ENCODE measurements around the gene AKT3.

AKT3 gene

GRCh38 chr1:243490748-243491686, 359.0 kb downstream of the AKT3 start:
- no peaks in the 10 kb centered on the region for H3K9me3 Mint-ChIP-seq
- H3K27ac Mint-ChIP-seq = no peak overlapping the region
- no peak overlapping the region for H3K4me3 Mint-ChIP-seq
- H3K4me1 Mint-ChIP-seq = peaks cover 2% of the 10 kb centered on the region
- H3K27me3 Mint-ChIP-seq = no peaks in the 10 kb centered on the region
- H3K36me3 Mint-ChIP-seq = no peaks in the 10 kb centered on the region

- Mint-ChIP-seq H3K27me3 (no peaks in the 10 kb centered on the region), H3K4me1 (no peaks in the 10 kb centered on the region), H3K9me3 (no peaks in the 10 kb centered on the region), H3K36me3 (no peaks in the 10 kb centered on the region), H3K27ac (no peak overlapping the region), H3K4me3 (no peak overlapping the region)
These were observed 360.1 kb downstream of the AKT3 start for GRCh38 chr1:243489681-243490546.

DNA sequence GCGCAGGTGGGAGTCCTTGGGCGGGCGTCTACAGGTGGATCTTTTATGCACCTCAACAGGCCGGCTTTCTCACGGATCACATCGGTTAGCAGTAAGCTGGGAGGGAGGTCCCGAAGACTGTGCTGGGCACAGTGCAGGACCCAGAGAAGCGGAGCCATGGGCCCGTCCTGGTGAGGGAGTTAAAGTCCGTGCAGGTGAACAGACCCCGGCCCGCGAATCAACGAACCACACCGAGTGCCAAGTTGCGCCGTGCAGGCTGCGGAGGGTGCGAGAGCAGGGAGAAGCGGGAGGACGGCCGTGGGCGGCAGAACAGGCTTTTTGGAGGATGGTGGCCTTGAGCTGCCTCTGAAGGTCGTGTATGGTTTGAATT, 360.9 kb downstream of the AKT3 start:
- Mint-ChIP-seq H3K36me3 (no peaks in the 10 kb centered on the region), H3K4me3 (no peak overlapping the region), H3K4me1 (peaks cover 2% of the 10 kb centered on the region), H3K27me3 (no peaks in the 10 kb centered on the region), H3K27ac (no peak overlapping the region), H3K9me3 (no peaks in the 10 kb centered on the region)

GRCh38 chr1:243488459-243489157, 361.4 kb downstream of the AKT3 start:
- Mint-ChIP-seq H3K4me3 (no peak overlapping the region), H3K4me1 (peaks cover 7% of the 10 kb centered on the region), H3K36me3 (no peaks in the 10 kb centered on the region), H3K9me3 (no peaks in the 10 kb centered on the region), H3K27me3 (no peaks in the 10 kb centered on the region), H3K27ac (no peak overlapping the region)

GRCh38 chr1:243487649-243488227, 362.3 kb downstream of the AKT3 start:
- Mint-ChIP-seq H3K4me3 (no peak overlapping the region), H3K4me1 (peaks cover 10% of the 10 kb centered on the region), H3K27me3 (no peaks in the 10 kb centered on the region), H3K9me3 (no peaks in the 10 kb centered on the region), H3K27ac (no peak overlapping the region), H3K36me3 (no peaks in the 10 kb centered on the region)

- Mint-ChIP-seq H3K27ac (no peak overlapping the region), H3K27me3 (no peaks in the 10 kb centered on the region), H3K36me3 (no peaks in the 10 kb centered on the region), H3K4me3 (no peak overlapping the region), H3K9me3 (no peaks in the 10 kb centered on the region), H3K4me1 (peaks cover 16% of the 10 kb centered on the region)
These were observed 362.9 kb downstream of the AKT3 start for GRCh38 chr1:243487036-243487648.

DNA sequence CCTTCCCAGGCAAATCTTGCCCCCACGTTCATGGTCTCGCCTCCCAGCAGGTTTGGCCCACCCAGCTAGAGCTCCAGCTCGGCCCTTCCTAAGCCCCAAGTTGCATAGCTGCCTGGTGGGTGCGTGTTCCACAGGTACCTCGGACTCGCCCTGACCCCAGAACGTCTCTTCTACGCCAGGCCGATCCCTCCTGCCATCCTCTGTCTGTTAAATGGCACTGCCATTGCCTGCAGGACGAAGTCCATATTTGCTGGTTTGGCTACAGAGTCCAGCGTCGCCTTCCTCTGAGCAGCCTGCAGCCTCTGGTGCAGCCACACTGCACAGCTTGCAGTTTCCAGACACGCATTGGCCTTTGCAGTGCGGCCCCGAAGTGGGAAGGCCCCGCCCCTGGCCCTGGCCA, 366.1 kb downstream of the AKT3 start:
- no peaks in the 10 kb centered on the region for H3K9me3 Mint-ChIP-seq
- H3K36me3 Mint-ChIP-seq = no peaks in the 10 kb centered on the region
- H3K27ac Mint-ChIP-seq = no peak overlapping the region
- H3K4me3 Mint-ChIP-seq = peak overlapping the region; percentile 77
- H3K27me3 Mint-ChIP-seq = no peaks in the 10 kb centered on the region
- H3K4me1 Mint-ChIP-seq = peaks cover 28% of the 10 kb centered on the region

GRCh38 chr1:243483071-243483771, 366.8 kb downstream of the AKT3 start:
- no peaks in the 10 kb centered on the region for H3K36me3 Mint-ChIP-seq

DNA sequence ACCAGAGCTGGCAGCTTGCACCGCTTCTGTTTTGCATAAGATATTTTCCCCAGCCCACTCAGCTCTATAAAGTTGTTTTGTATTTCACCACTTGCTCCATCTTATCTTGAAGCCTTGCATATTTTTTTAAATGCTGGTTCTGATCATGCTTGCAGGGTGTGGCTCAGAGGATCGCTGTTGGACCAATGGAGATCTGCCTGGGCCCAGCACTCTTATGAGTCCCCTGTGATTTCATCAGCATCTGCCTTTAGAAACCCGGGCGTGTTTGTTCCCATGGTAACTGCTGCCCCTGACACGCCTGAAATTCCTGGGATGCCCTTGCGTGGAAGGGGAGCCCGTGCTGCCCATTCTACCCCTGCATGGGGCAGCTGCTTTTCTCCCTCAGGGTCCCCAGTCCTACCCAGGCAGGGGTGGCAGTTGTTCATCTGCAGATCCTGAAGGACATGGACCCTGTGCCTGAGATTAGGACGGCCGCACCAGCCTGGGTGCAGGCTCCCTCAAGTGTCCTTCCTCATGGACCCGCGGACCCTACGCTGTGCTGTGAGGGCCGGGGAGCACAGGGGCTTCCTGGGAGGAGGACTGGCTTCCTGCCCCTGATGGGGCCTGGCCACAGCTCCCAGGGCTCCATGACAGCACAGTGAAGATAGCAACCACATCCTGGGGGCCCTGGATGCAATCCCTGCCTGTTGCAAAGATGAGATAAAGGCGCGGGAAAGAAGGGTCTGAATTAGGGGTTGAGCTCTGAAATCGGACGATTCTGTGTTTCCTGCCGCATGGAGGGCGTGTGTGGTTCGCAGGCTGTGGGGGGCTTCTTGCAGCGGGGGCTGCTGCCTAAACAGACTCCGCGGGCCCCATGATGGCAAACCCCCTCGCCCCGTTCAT, 367.7 kb downstream of the AKT3 start:
- Mint-ChIP-seq H3K27me3 (no peaks in the 10 kb centered on the region), H3K27ac (no peak overlapping the region), H3K9me3 (no peaks in the 10 kb centered on the region), H3K36me3 (peaks cover 1% of the 10 kb centered on the region), H3K4me3 (peak overlapping the region; percentile 84), H3K4me1 (peaks cover 28% of the 10 kb centered on the region)

More at GRCh38 chr1:243483071-243483771, 366.8 kb downstream of the AKT3 start:
- peak overlapping the region; percentile 84 for H3K4me3 Mint-ChIP-seq
- H3K27me3 Mint-ChIP-seq = no peaks in the 10 kb centered on the region
- H3K4me1 Mint-ChIP-seq = peaks cover 28% of the 10 kb centered on the region
- no peak overlapping the region for H3K27ac Mint-ChIP-seq
- H3K9me3 Mint-ChIP-seq = no peaks in the 10 kb centered on the region

DNA sequence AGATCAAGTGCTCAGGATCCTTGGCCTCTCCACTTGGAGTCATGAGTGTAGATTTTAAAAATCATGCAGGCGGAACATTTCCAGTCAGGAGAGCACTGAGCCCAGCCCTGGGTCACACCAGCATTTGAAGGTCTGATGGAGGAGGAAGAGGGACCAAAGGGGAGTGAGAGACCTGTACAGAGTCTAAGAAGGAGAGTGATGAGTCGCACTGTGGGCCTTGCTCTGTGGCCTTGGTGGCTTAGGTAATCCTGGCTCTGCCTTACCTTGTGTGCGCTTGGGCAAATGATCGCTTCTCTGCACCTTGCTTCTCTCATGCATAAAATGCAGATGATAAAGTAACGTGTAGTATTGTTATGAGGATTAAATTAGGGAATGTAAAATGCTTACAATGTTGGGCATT, 368.9 kb downstream of the AKT3 start:
- H3K9me3 Mint-ChIP-seq = no peaks in the 10 kb centered on the region
- peak overlapping the region; percentile 6 for H3K4me3 Mint-ChIP-seq
- H3K36me3 Mint-ChIP-seq = peaks cover 8% of the 10 kb centered on the region
- no peaks in the 10 kb centered on the region for H3K27me3 Mint-ChIP-seq
- H3K27ac Mint-ChIP-seq = no peak overlapping the region
- H3K4me1 Mint-ChIP-seq = peaks cover 28% of the 10 kb centered on the region

DNA sequence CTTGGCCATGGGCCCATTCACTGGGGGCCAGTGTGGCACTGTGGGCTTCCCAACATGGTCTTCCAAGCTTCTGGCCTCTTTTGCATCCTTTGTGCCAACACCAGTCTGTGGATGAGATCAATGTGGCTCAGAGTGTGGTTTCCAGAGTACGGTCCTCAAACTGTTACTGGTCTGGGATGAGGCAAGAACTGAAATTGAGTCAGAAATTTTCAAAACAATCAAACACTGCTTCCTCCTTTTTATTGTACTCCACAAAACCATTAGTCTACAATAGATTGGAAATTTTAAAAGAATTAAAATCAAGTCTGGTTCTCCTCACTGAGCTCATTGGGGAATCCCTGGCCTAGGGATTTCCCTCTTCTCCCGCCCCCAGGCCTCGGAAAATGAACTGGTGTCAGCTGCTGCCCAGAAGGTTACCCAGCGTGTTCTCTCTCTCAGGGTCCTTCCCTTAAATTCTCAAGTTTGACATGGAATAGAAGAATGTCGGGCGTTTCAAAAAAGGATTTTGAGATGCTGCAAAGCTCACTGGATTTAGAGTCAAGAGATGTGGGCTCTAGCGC, 372.2 kb downstream of the AKT3 start:
- H3K9me3 Mint-ChIP-seq = no peaks in the 10 kb centered on the region
- H3K4me1 Mint-ChIP-seq = peaks cover 28% of the 10 kb centered on the region
- H3K27ac Mint-ChIP-seq = no peak overlapping the region
- H3K27me3 Mint-ChIP-seq = no peaks in the 10 kb centered on the region
- H3K36me3 Mint-ChIP-seq = peaks cover 12% of the 10 kb centered on the region
- H3K4me3 Mint-ChIP-seq = no peak overlapping the region

- H3K9me3 Mint-ChIP-seq = no peaks in the 10 kb centered on the region
- H3K36me3 Mint-ChIP-seq = peaks cover 12% of the 10 kb centered on the region
- H3K4me3 Mint-ChIP-seq = no peak overlapping the region
- no peak overlapping the region for H3K27ac Mint-ChIP-seq
- no peaks in the 10 kb centered on the region for H3K27me3 Mint-ChIP-seq
- peaks cover 11% of the 10 kb centered on the region for H3K4me1 Mint-ChIP-seq
These were observed 374.1 kb downstream of the AKT3 start for GRCh38 chr1:243475966-243476365.

DNA sequence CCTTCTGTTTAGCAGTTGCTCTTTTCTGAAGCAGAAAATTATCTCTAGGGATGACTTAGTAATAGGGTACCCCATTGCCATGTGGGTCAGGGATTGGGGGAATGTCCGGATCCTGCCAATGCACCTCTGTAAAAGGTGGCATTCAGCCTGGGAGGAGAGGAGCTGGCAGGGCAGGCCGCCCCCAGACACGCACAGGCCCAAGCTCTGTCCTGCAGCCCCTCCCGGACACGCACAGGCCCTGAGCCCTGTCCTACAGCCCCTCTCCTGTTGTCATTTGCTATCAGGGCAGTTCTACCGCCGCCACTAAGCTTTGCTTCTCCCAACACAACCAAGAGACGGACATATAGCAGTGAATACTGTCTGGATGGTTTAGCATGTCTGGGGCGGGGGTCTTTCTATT, 375.1 kb downstream of the AKT3 start:
- no peaks in the 10 kb centered on the region for H3K27me3 Mint-ChIP-seq

More for the DNA sequence above, 375.1 kb downstream of the AKT3 start:
- peaks cover 12% of the 10 kb centered on the region for H3K36me3 Mint-ChIP-seq
- H3K4me1 Mint-ChIP-seq = peaks cover 11% of the 10 kb centered on the region
- no peak overlapping the region for H3K27ac Mint-ChIP-seq
- H3K9me3 Mint-ChIP-seq = no peaks in the 10 kb centered on the region
- no peak overlapping the region for H3K4me3 Mint-ChIP-seq
